H1 (cell line): Measurements from ENCODE around the gene VWA3B. TPM values are rescaled to one million over a fixed set of nuclear protein-coding genes. Genes with fewer than 3 reads are reported as not detected.

Experiments used
- CTCF ChIA-PET: fragments of 300-600 bp; sonication (Branson Sonifier 250); formaldehyde crosslinking; loops from one replicate; lab custom pipeline; 2021; ENCODE audit not compliant: partially characterized antibody; lab: Charles Lee
- POLR2A ChIA-PET: fragments of 300-600 bp; sonication (Branson Sonifier 250); formaldehyde crosslinking; loops from one replicate; lab custom pipeline; 2021; ENCODE audit warnings: inconsistent platforms; ENCODE audit not compliant: partially characterized antibody; lab: Charles Lee
- DNase-seq, 2 experiments: peaks; one replicate each; pipeline versions ENCODE4 v3.0.0 to v3.0.0-alpha.2; 2010 to 2022; ENCODE audit warnings: low spot score in 2 of 2, low read depth in 1 of 2, mixed read lengths in 1 of 2
- FAIRE-seq: peaks from 2 replicates; lab custom pipeline; 2011; peaks lifted over from hg19 to GRCh38; lab: Jason Lieb, UNC
- H2AFZ ChIP-seq: 2 replicates; pipeline ENCODE4 v1.8.1; 2012; ENCODE audit warnings: low read length, inconsistent platforms
- H2AK5ac ChIP-seq: 2 replicates; pipeline ENCODE4 v1.6.1; 2013; ENCODE audit warnings: low read depth, low read length
- H2BK120ac ChIP-seq: replicated peaks from 2 replicates; pipeline ENCODE3; 2013; ENCODE audit warnings: low read depth, low read length, inconsistent platforms
- H2BK12ac ChIP-seq: 2 replicates; pipeline ENCODE4 v1.6.1; 2013; ENCODE audit warnings: low read depth, low read length
- H2BK15ac ChIP-seq: 2 replicates; pipeline ENCODE4 v1.6.1; 2013; ENCODE audit warnings: low read length
- H2BK20ac ChIP-seq: 2 replicates; pipeline ENCODE4 v1.6.1; 2013; ENCODE audit warnings: low read length
- H2BK5ac ChIP-seq: 2 replicates; pipeline ENCODE4 v1.6.1; 2013; ENCODE audit warnings: low read depth, low read length
- H3K14ac ChIP-seq: 2 replicates; pipeline ENCODE4 v1.6.1; 2013; ENCODE audit warnings: inconsistent platforms; ENCODE audit not compliant: insufficient read length
- H3K18ac ChIP-seq: 2 replicates; pipeline ENCODE4 v1.6.1; 2013; ENCODE audit warnings: low read length; ENCODE audit errors: extremely low read depth
- H3K23ac ChIP-seq: 2 replicates; pipeline ENCODE4 v1.6.1; 2013; ENCODE audit warnings: inconsistent platforms; ENCODE audit not compliant: insufficient read length
- H3K23me2 ChIP-seq: 2 replicates; pipeline ENCODE4 v1.6.1; 2013; ENCODE audit warnings: low read depth, low read length
- H3K27ac ChIP-seq: 2 replicates; pipeline ENCODE4 v1.6.1; 2011; ENCODE audit warnings: low read depth, low read length, inconsistent platforms
- H3K27me3 ChIP-seq, 4 experiments: replicated peaks in 1 of 4; 1 replicate in 1 of 4; 2 replicates in 3 of 4; pipeline versions ENCODE4 v1.6.1 to v1.8.1; 2011 to 2013; ENCODE audit warnings: low read length in 3 of 4, mild to moderate bottlenecking in 3 of 4, inconsistent platforms in 2 of 4, mixed read lengths in 2 of 4, moderate library complexity in 1 of 4; ENCODE audit not compliant: control insufficient read depth in 3 of 4, insufficient read depth in 3 of 4; ENCODE audit errors: extremely low read depth in 1 of 4
- H3K36me3 ChIP-seq, 4 experiments: 2 replicates each; pipeline versions ENCODE4 v1.6.1 to v1.8.1; 2011 to 2013; ENCODE audit warnings: mild to moderate bottlenecking in 4 of 4, low read length in 3 of 4, moderate library complexity in 2 of 4, control low read depth in 1 of 4, inconsistent platforms in 1 of 4; ENCODE audit not compliant: insufficient read depth in 4 of 4, control insufficient read depth in 2 of 4
- H3K4ac ChIP-seq: replicated peaks from 2 replicates; pipeline ENCODE3; 2013; ENCODE audit warnings: low read length, low read depth, mixed read lengths, inconsistent platforms; ENCODE audit not compliant: insufficient read length
- H3K4me1 ChIP-seq, 4 experiments: replicated peaks in 1 of 4; 1 replicate in 1 of 4; 2 replicates in 3 of 4; pipeline versions ENCODE4 v1.6.1 to v1.8.1; 2011 to 2013; ENCODE audit warnings: low read length in 3 of 4, inconsistent platforms in 2 of 4, mixed read lengths in 1 of 4; ENCODE audit not compliant: insufficient read depth in 4 of 4, control insufficient read depth in 3 of 4
- H3K4me2 ChIP-seq, 2 experiments: 2 replicates each; pipeline versions ENCODE4 v1.6.1 to v1.8.1; 2011 to 2013; ENCODE audit warnings: low read depth in 2 of 2, low read length in 2 of 2, control low read depth in 1 of 2, inconsistent platforms in 1 of 2, mild to moderate bottlenecking in 1 of 2; ENCODE audit not compliant: insufficient read depth in 1 of 2
- H3K4me3 ChIP-seq, 4 experiments: fragments of 200-600, 300-600 bp in 1 of 4; sonication (generic), shearing (Covaris generic), sonication (Bioruptor Twin) in 1 of 4; 2 replicates each; pipeline versions ENCODE4 v1.5.1 to v1.8.1; 2011 to 2016; ENCODE audit warnings: low read length in 4 of 4, low read depth in 3 of 4, control low read depth in 2 of 4, inconsistent platforms in 2 of 4, mild to moderate bottlenecking in 2 of 4, mixed read lengths in 1 of 4, moderate library complexity in 1 of 4; ENCODE audit not compliant: insufficient read depth in 2 of 4; ENCODE audit errors: extremely low read depth in 1 of 4
- H3K56ac ChIP-seq: replicated peaks from 2 replicates; pipeline ENCODE3; 2013; ENCODE audit warnings: low read depth, mild to moderate bottlenecking, mixed read lengths, low read length, inconsistent platforms; ENCODE audit not compliant: insufficient read length
- H3K79me1 ChIP-seq: 2 replicates; pipeline ENCODE4 v1.6.1; 2013; ENCODE audit warnings: low read depth, low read length, control low read depth
- H3K79me2 ChIP-seq, 2 experiments: 2 replicates each; pipeline versions ENCODE4 v1.6.1 to v1.8.1; 2012 to 2013; ENCODE audit warnings: low read length in 2 of 2, mild to moderate bottlenecking in 2 of 2, inconsistent platforms in 1 of 2; ENCODE audit not compliant: insufficient read depth in 2 of 2, control insufficient read depth in 1 of 2
- H3K9ac ChIP-seq, 4 experiments: replicated peaks in 1 of 4; 1 replicate in 1 of 4; 2 replicates in 3 of 4; pipeline versions ENCODE4 v1.6.1 to v1.8.1; 2011 to 2013; ENCODE audit warnings: low read depth in 3 of 4, low read length in 3 of 4, control low read depth in 2 of 4, mild to moderate bottlenecking in 2 of 4, moderate library complexity in 2 of 4, inconsistent platforms in 1 of 4; ENCODE audit errors: extremely low read depth in 1 of 4
- H3K9me3 ChIP-seq, 2 experiments: 2 replicates each; pipeline versions ENCODE4 v1.6.1 to v1.8.1; 2012 to 2013; ENCODE audit warnings: mild to moderate bottlenecking in 2 of 2, moderate library complexity in 2 of 2, control low read depth in 1 of 2, inconsistent platforms in 1 of 2, low read depth in 1 of 2, low read length in 1 of 2, mixed read lengths in 1 of 2; ENCODE audit not compliant: insufficient read depth in 2 of 2
- H4K20me1 ChIP-seq, 2 experiments: replicated peaks in 1 of 2; 2 replicates each; pipeline versions ENCODE3 to v1.8.1; 2011 to 2013; ENCODE audit warnings: inconsistent platforms in 2 of 2, low read length in 2 of 2, mild to moderate bottlenecking in 1 of 2; ENCODE audit not compliant: insufficient read depth in 2 of 2, control insufficient read depth in 1 of 2
- H4K5ac ChIP-seq: 2 replicates; pipeline ENCODE4 v1.6.1; 2013; ENCODE audit warnings: low read length, low read depth, mixed read lengths, inconsistent platforms; ENCODE audit not compliant: insufficient read length
- H4K8ac ChIP-seq: 2 replicates; pipeline ENCODE4 v1.8.0; 2013; ENCODE audit warnings: mild to moderate bottlenecking, moderate library complexity, low read length, inconsistent platforms; ENCODE audit not compliant: insufficient read depth; ENCODE audit errors: extremely low read depth
- H4K91ac ChIP-seq: replicated peaks from 2 replicates; pipeline ENCODE3; 2013; ENCODE audit warnings: low read length, mixed read lengths, inconsistent platforms; ENCODE audit not compliant: insufficient read length
- CREB1 ChIP-seq: IDR thresholded peaks from 2 replicates; pipeline ENCODE4 v1.6.1; 2012; ENCODE audit warnings: inconsistent platforms
- NANOG ChIP-seq: IDR thresholded peaks from 2 replicates; pipeline ENCODE4 v1.6.1; 2011; ENCODE audit warnings: low read length, low read depth, mild to moderate bottlenecking, inconsistent platforms; ENCODE audit not compliant: insufficient read depth, poor library complexity, severe bottlenecking
- NRF1 ChIP-seq: IDR thresholded peaks from 2 replicates; pipeline ENCODE4 v1.6.1; 2011; ENCODE audit warnings: mild to moderate bottlenecking, low read depth, low read length, improper control_type of control experiment
- PHF8 ChIP-seq: fragments of 200-600 bp; sonication (generic); conservative IDR thresholded peaks from 2 replicates; pipeline ENCODE4 v1.7.1; 2012; ENCODE audit warnings: low read depth, mild to moderate bottlenecking, inconsistent platforms, low read length, moderate library complexity
- RNF2 ChIP-seq: fragments of 200-900, 300-1000 bp; sonication (generic); IDR thresholded peaks from 2 replicates; pipeline ENCODE4 v1.7.1; 2016; ENCODE audit warnings: borderline replicate concordance, low read depth, mild to moderate bottlenecking, antibody characterized with exemption, low read length; ENCODE audit not compliant: poor library complexity, severe bottlenecking; ENCODE audit errors: missing control alignments
- WGBS, 2 experiments: shearing (Covaris generic) in 1 of 2; methylation state at CpG; one replicate each; pipeline versions ENCODE4 v1.1.6 to v1.1.7; 2013 to 2015; ENCODE audit warnings: low lambda C conversion rate in 2 of 2, mixed read lengths in 2 of 2, inconsistent platforms in 1 of 2, low coverage in 1 of 2, missing lambda C conversion rate in 1 of 2; ENCODE audit not compliant: insufficient replicate concordance in 2 of 2, insufficient coverage in 1 of 2, insufficient read length in 1 of 2; ENCODE audit errors: extremely low coverage in 1 of 2, missing lambda C conversion rate in 1 of 2; 5-methylcytosine and 5-hydroxymethylcytosine counted together
- polyA plus RNA-seq, 7 experiments: library from polyadenylated mRNA; depleted of rRNA in 3 of 7; stranded (reverse) in 5 of 7; unstranded in 2 of 7; fragments of >200 nt in 5 of 7; fragments of 200-250 nt in 2 of 7; gene quantifications; 1 replicate in 5 of 7; 2 replicates in 1 of 7; 4 replicates in 1 of 7; pipeline versions ENCODE4 v1.2.1 to v1.2.3, GENCODE V29; 2011 to 2013; ENCODE audit warnings: missing spikeins in 2 of 7, mixed read lengths in 2 of 7
- total RNA-seq: library from RNA; stranded (reverse); fragmentation: NEBNext Ultra II Directional; extraction: Animal tissue kit (Norgen Biotek cat#: 25700); gene quantifications from 2 replicates; pipeline ENCODE4 v1.2.1, GENCODE V29; 2021
- TF ChIP-seq, protein P1 (sequence below): IDR thresholded peaks from 2 replicates; pipeline ENCODE4 v1.6.1; 2011; ENCODE audit warnings: low read depth, mild to moderate bottlenecking, low read length; ENCODE audit not compliant: insufficient read depth
- TF ChIP-seq, protein P2 (sequence below), 3 experiments: IDR thresholded peaks; 1 replicate in 2 of 3; 2 replicates in 1 of 3; pipeline versions ENCODE4 v1.5.1 to v1.6.1; 2011; ENCODE audit warnings: low read length in 3 of 3, mild to moderate bottlenecking in 3 of 3, inconsistent platforms in 2 of 3, low read depth in 1 of 3, moderate library complexity in 1 of 3; ENCODE audit not compliant: insufficient read depth in 1 of 3; ENCODE audit errors: control extremely low read depth in 1 of 3

The VWA3B gene
- total and polyA plus RNA-seq, 2 of the 8 experiments (the other 6 are each of a cell fraction or from before 2014, with no cell fraction given) = not detected

DNA sequence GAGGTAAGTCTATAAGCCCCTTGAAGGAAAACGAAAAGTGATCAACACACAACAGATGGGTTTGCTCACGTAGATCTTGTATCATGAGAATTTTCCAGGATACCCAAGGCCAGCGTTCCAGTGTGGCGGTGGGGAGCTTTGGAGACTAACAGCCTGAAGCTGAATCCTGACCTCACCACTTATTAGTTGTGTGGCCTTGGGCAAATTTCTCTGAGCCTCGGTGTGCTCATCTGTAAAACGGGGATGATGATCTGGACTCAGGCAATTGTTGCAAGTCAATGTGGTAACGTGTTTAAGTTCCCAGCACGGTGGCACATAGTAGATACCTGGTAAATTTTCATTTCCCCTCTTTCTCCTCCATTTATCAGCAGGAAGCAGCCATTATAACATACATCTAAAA lies 68.3 kb downstream of the VWA3B start:
- Histone ChIP-seq H2BK20ac (no peak overlapping the region), H3K4me2 (no peak overlapping the region), H3K4me1 (no peaks in the 10 kb centered on the region), H3K18ac (no peak overlapping the region), H3K4me3 (no peak overlapping the region), H3K4ac (no peak overlapping the region), H4K8ac (no peak overlapping the region), H2BK5ac (no peak overlapping the region), H3K23me2 (no peaks in the 10 kb centered on the region), H2BK15ac (no peak overlapping the region), H2BK12ac (no peak overlapping the region), H3K79me1 (no peaks in the 10 kb centered on the region), H4K5ac (no peak overlapping the region), H2BK120ac (no peak overlapping the region), H3K27ac (no peak overlapping the region), H3K36me3 (no peaks in the 10 kb centered on the region), H4K91ac (no peak overlapping the region), H3K79me2 (no peaks in the 10 kb centered on the region), H4K20me1 (no peaks in the 10 kb centered on the region), H3K27me3 (no peaks in the 10 kb centered on the region), H3K9me3 (no peaks in the 10 kb centered on the region), H2AK5ac (no peak overlapping the region), H3K9ac (no peak overlapping the region), H3K23ac (no peak overlapping the region), H2AFZ (no peak overlapping the region), H3K14ac (no peak overlapping the region), H3K56ac (no peak overlapping the region)
- CTCF ChIA-PET = interaction anchor here (1.6 kb wide), 1 partner anchor 16 kb away, joined by 4 read pairs; no protein-coding TSS in a partner anchor
- no peak for FAIRE-seq
- 93% methylated on average over 8 of the region's 8 CpGs; no CpG with 5 or more reads in 1 of the 2 experiments for WGBS, 2 experiments
- POLR2A ChIA-PET = no interaction called here
- DNase-seq = no peak
- no peak for TF ChIP-seq RNF2
- TF ChIP-seq, protein P1, sequence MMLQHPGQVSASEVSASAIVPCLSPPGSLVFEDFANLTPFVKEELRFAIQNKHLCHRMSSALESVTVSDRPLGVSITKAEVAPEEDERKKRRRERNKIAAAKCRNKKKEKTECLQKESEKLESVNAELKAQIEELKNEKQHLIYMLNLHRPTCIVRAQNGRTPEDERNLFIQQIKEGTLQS = no peak
- no peak for TF ChIP-seq CREB1
- no peak for TF ChIP-seq NANOG
- no peak for TF ChIP-seq PHF8
- TF ChIP-seq, protein P2, sequence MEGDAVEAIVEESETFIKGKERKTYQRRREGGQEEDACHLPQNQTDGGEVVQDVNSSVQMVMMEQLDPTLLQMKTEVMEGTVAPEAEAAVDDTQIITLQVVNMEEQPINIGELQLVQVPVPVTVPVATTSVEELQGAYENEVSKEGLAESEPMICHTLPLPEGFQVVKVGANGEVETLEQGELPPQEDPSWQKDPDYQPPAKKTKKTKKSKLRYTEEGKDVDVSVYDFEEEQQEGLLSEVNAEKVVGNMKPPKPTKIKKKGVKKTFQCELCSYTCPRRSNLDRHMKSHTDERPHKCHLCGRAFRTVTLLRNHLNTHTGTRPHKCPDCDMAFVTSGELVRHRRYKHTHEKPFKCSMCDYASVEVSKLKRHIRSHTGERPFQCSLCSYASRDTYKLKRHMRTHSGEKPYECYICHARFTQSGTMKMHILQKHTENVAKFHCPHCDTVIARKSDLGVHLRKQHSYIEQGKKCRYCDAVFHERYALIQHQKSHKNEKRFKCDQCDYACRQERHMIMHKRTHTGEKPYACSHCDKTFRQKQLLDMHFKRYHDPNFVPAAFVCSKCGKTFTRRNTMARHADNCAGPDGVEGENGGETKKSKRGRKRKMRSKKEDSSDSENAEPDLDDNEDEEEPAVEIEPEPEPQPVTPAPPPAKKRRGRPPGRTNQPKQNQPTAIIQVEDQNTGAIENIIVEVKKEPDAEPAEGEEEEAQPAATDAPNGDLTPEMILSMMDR (IDR thresholded peaks at IDR 0.05; ENCODE audit: control extremely low read depth in 1 of 3, insufficient read depth in 1 of 3, low read depth in 1 of 3, low read length in 3 of 3) = no peak
- TF ChIP-seq NRF1 = no peak
